GM12801 (cell line): ENCODE results near the gene GLI3.

Source experiments
- TF ChIP-seq, protein P1 (sequence below): IDR thresholded peaks from one replicate; pipeline ENCODE4 v1.5.1; 2011; ENCODE audit warnings: control low read depth; ENCODE audit not compliant: insufficient read length; ENCODE audit errors: extremely low read depth

Gene GLI3

GRCh38 chr7:42264702-42265101 is 27.7 kb upstream of the GLI3 start:
- TF ChIP-seq, protein P1, sequence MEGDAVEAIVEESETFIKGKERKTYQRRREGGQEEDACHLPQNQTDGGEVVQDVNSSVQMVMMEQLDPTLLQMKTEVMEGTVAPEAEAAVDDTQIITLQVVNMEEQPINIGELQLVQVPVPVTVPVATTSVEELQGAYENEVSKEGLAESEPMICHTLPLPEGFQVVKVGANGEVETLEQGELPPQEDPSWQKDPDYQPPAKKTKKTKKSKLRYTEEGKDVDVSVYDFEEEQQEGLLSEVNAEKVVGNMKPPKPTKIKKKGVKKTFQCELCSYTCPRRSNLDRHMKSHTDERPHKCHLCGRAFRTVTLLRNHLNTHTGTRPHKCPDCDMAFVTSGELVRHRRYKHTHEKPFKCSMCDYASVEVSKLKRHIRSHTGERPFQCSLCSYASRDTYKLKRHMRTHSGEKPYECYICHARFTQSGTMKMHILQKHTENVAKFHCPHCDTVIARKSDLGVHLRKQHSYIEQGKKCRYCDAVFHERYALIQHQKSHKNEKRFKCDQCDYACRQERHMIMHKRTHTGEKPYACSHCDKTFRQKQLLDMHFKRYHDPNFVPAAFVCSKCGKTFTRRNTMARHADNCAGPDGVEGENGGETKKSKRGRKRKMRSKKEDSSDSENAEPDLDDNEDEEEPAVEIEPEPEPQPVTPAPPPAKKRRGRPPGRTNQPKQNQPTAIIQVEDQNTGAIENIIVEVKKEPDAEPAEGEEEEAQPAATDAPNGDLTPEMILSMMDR = no peak

- TF ChIP-seq, protein P1 = no peak
Measured at GRCh38 chr7:42263971-42264370, 27.0 kb upstream of the GLI3 start.

GRCh38 chr7:42262964-42263363 is 26.0 kb upstream of the GLI3 start:
- TF ChIP-seq, protein P1 = no peak

- TF ChIP-seq, protein P1 = no peak
Measured at GRCh38 chr7:42254217-42254616, 17.2 kb upstream of the GLI3 start.

- TF ChIP-seq, protein P1 = no peak
Measured at GRCh38 chr7:42253316-42253715, 16.3 kb upstream of the GLI3 start.

DNA sequence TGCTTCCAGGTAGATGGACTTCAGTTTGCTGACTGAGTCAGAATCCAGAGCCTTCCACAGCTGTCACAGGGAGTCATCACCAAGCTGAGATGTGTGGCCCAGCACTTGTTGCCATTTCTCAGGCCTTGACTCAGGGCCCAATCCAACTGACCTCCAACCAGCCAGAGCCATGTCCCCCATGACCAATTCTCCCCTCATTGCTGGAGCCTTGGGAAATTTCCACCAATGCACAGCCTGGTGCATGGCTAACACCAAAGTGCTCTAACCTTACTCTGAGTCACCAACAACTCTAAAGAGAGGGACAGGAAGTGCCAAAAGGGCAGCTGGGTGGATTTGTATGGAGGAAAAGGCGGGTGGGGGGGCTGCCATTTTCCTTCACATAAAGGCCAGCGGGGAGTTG is 13.4 kb upstream of the GLI3 start:
- TF ChIP-seq, protein P1 = no peak

- TF ChIP-seq, protein P1 = no peak
Measured at GRCh38 chr7:42248579-42248978, 11.6 kb upstream of the GLI3 start.

GRCh38 chr7:42247301-42247700 is 10.3 kb upstream of the GLI3 start:
- TF ChIP-seq, protein P1 = no peak
